ENCODE measurements around the gene POLR2L.

DNA sequence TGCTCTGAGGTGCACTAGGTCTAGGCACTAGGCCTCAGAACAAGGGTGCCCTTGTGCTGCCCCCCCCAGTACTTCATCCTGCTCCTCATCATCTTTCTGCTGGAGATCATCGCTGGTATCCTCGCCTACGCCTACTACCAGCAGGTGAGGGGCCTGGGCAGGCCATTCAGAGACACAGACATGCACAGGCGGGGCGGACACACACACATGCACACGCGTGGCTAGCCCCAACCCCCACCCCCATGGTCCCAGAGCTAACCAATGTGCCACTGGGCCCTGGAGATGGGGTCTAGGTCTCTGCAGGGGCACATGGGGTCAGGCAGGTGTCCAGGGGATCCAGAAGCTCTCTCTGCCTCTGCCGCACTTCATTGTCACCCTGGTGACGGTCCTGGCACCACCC, 5.6 kb downstream of the POLR2L start:
- TF ChIP-seq, protein P1, sequence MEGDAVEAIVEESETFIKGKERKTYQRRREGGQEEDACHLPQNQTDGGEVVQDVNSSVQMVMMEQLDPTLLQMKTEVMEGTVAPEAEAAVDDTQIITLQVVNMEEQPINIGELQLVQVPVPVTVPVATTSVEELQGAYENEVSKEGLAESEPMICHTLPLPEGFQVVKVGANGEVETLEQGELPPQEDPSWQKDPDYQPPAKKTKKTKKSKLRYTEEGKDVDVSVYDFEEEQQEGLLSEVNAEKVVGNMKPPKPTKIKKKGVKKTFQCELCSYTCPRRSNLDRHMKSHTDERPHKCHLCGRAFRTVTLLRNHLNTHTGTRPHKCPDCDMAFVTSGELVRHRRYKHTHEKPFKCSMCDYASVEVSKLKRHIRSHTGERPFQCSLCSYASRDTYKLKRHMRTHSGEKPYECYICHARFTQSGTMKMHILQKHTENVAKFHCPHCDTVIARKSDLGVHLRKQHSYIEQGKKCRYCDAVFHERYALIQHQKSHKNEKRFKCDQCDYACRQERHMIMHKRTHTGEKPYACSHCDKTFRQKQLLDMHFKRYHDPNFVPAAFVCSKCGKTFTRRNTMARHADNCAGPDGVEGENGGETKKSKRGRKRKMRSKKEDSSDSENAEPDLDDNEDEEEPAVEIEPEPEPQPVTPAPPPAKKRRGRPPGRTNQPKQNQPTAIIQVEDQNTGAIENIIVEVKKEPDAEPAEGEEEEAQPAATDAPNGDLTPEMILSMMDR (IDR thresholded peaks at IDR 0.05): no peak
- no peak for TF ChIP-seq POLR2A (IDR thresholded peaks at IDR 0.05)

All from adrenal gland (tissue), 5 donors.